Dermis microvascular lymphatic vessel endothelial cell (primary cell): ENCODE results near the gene AGPAT1. TPM values are rescaled to one million over a fixed set of nuclear protein-coding genes. Genes with fewer than 3 reads are reported as not detected.
"Not testable (repeated sequence)": the region's sequence is repeated elsewhere in the genome, so short reads cannot be mapped to it uniquely, and the experiment has no call there.

ENCODE experiments used
- DNase-seq, 2 donors: peaks; one replicate each; pipeline versions ENCODE4 v3.0.0 to v3.0.0-alpha.2; 2010; ENCODE audit warnings: low read depth in 2 of 2
- total RNA-seq: library from RNA; depleted of rRNA; stranded (reverse); fragments of >200 nt; gene quantifications from 2 replicates; pipeline ENCODE4 v1.2.1, GENCODE V29; 2014

Gene AGPAT1
- total RNA-seq, 1 donor from 2014 or later = 5.6 TPM

DNA sequence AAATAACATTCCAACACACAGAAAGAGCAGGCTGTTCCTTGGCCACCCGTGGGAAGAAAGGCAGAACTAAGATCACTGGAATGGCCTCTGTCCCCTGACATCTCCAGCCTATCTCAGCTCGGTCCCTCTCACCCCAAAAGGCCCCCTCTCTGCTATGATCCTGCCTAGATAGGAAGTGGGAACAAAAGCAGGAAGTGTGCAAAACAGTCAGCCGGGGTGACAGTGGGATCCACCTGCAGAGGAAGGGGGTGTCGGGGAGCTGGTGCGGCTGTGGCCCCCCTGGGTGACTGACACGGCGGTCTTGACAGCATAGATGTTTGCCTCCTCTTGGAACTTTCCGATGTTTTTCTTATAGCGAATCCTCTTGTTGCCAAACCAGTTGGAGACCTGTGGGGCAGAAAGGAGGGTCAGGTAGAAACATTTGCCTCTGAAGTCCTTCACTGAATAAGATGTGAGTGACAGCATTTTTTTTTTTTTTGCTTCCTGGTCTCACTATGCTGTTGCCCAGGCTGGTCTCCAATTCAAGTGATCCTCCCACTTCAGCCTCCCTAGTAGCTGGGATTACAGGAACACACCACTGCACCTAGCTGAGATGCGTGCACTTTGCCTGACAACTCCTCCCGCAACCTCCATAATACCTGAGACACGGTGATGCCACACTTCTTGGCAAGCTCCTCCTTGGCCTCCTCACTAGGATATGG, 11.3 kb upstream of the AGPAT1 start:
- DNase-seq = peak in 1 of 2 donors; percentile 61

- not testable (repeated sequence) for DNase-seq
These were observed 10.4 kb upstream of the AGPAT1 start for GRCh38 chr6:32186151-32186840.

DNA sequence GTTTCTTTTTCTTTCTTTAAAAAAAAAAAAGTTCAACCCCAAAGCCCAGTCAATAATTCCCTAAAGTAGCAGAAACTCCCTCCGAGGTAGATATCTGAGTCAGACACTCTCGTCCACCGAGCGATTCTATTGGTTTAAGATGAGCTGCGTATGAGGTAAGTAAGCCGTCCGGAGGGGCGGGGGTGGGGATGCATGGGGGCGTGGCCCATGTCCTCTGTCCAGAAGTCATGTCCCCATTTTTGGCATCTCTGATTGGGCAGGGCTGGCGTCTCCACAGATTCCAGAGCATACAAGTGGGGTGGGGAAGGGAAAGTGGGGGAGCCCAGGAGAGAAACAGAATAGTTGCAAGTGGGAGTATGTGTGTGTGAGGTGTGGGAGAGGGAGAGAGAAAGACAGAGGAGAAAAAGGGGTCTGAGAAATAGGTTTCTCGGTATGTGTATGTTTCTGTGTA, 9.8 kb upstream of the AGPAT1 start:
- peak in 1 of 2 donors; percentile 86 for DNase-seq

DNA sequence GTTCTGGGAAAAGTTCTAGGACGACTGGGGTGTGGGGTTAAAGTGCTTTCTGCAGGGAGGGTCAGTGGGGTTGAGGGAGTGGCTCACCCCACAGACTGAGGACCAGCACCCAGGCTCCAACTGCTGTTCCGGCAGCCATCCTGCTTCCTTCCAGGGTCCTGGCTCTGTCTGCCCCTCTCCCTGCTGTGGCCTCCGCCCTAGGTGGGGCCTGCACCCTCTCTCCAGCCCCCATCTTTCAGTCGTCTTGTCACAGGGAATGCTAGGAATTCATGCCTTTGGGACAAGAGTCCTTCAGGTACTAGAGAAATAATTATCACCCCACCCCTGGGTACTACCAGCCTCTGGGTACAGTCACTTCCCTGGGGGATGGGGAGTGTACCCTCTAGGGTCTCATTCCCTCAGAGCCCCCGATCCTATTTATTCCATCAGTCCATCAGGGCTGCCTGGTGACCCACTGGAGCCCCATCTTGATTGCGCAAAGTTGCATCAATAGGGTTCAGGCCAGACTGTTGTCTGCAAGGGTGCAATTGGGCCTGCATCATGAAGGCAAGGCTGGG, 8.3 kb upstream of the AGPAT1 start, which contains the start of gene AGER:
Gene AGER (minus strand): TSS at position 170 of the 557 bp plus-strand sequence. CDS start 31 bp downstream, at position 139.
- DNase-seq = no peak

DNA sequence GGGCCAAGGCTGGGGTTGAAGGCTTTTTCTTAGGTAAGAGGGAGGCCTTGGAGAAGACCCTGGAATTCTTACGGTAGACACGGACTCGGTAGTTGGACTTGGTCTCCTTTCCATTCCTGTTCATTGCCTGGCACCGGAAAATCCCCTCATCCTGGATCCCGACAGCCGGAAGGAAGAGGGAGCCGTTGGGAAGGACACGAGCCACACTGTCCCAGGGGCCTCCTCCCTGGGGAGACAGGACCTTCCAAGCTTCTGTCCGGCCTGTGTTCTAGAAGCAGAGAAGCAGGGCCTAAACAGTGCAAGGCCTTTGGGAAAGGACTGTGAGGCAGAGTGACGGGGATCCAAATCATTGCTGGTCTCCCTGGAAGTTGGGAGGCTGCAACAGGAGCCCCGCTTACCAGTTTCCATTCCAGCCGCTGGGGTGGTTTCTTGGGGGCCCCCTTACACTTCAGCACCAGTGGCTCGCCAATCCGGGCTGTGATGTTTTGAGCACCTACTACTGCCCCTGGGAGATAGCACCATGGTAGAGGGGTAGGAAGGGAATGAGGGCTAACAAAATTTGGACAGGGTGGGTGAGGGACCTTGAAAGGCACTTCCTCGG, 7.7 kb upstream of the AGPAT1 start:
- DNase-seq = no peak

GRCh38 chr6:32183030-32183429, 7.1 kb upstream of the AGPAT1 start:
- no peak for DNase-seq

DNA sequence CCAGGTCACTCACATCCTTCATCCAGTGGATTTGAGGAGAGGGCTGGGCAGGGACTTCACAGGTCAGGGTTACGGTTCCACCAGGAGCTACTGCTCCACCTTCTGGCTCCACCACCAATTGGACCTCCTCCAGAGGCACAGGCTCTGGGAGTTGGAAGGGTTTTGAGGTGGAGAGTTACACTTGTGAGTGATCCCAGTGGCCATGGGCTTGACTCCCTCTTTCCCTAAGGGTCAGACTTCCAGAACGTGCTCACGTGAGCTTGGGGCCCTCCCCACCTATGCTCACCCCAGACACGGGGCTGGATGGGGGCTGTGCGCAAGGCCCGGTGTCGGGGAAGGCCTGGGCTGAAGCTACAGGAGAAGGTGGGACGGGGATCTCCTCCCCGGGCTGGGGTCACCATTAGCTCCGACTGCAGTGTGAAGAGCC, 6.7 kb upstream of the AGPAT1 start:
- DNase-seq = no peak

- DNase-seq = no peak
These were observed 6.1 kb upstream of the AGPAT1 start for GRCh38 chr6:32181915-32182529.

DNA sequence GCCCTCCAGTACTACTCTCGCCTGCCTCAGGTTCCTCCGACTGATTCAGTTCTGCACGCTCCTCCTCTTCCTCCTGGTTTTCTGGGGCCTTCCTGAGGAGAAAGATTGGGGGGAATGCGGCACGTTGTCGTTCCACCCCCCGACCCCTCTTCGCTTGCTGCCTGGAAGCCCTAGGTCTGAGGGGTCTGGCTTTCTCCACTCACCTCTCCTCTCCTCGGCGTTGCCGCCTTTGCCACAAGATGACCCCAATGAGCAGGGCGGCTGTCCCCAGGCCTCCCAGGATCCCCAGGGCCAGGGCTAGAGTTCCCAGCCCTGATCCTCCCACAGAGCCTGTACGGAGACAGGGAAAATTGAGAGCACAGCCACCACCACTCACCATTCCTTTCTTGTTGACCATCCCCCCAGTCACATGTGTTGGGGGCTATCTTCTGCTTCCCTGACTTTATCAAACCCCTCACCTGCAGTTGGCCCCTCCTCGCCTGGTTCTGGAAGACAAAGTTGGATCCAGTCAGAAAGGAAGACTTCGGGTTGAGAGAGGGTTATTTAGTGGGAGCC, 5.3 kb upstream of the AGPAT1 start:
- DNase-seq = no peak

- no peak for DNase-seq
These were observed 4.0 kb upstream of the AGPAT1 start for GRCh38 chr6:32179766-32180405.

DNA sequence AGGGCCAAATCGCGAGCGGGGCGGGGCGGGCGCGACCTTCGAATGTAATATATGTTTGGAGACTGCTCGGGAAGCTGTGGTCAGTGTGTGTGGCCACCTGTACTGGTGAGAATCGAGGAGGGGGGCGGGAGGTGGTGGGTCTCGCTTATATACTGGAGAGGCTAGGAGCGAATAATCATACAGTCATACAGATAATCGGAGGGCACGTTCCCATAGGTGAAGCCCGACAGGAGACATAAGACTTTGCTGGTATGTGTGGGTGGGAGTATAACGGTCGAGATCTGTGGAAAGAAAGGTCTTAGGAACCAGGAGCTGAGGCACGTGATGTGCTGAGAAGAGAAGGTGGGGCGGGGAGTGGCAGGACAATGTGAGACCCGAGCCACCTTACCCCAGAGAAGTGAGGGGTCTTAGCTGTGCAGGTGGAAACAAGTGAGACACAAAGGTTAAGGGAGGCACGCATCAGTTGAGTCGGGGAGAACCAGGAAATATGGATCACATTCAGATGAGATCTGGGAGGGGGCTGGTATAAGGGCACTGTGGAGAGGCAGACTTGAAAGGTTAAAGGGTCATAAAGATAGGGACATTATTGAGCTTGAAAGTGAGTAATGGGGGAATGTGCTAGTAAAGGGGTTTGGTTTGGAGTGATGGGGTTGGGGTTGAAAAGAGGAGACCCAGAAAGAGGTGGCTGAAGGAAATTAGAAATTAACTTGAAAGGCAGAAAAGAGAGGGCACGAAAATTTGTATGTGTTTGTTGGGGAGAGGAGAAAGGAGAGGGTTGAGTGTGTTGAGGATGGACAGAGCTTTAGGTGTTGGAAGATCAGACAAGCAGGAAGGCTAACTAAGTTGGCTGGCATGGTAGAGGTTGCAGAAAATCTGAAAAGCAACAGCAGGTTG, 2.9 kb upstream of the AGPAT1 start:
- DNase-seq = peak in 1 of 2 donors; percentile 49

GRCh38 chr6:32177788-32178546, 2.1 kb upstream of the AGPAT1 start, which contains the start of gene RNF5:
RNF5 (plus strand) TSS chr6:32178405; CDS start chr6:32178512, 107 bp downstream.
- DNase-seq = peak; percentile 100

DNA sequence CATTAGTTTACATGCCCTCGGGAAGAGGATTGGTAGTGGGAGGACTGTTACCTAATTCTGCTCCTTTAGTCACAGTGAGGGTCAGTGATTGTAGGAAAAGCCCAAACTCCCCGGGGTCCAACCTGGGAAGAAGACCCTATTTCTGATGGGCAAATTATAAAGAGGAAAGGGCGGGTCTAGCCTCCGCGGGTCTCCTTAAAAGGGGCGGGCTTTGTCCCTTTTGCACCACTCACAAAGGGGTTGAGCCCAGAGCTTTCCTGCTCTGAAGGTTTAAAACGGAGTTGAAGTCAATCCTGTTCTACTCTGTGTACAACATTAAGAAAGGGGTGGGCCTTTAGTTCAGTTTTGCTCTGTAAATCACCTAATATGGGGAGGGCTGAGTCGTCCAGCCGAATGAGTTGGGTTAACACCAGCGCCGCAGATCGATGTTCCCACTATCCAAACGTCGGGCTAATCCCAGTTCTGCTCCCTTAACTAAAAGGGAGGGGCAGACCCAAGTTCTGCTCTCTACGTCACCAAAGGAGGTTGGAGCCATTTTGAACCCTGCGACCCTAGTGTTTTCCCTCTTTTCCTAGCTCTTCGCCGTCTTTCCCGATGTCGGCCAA, 1.4 kb upstream of the AGPAT1 start:
- peak in 1 of 2 donors; percentile 78 for DNase-seq

DNA sequence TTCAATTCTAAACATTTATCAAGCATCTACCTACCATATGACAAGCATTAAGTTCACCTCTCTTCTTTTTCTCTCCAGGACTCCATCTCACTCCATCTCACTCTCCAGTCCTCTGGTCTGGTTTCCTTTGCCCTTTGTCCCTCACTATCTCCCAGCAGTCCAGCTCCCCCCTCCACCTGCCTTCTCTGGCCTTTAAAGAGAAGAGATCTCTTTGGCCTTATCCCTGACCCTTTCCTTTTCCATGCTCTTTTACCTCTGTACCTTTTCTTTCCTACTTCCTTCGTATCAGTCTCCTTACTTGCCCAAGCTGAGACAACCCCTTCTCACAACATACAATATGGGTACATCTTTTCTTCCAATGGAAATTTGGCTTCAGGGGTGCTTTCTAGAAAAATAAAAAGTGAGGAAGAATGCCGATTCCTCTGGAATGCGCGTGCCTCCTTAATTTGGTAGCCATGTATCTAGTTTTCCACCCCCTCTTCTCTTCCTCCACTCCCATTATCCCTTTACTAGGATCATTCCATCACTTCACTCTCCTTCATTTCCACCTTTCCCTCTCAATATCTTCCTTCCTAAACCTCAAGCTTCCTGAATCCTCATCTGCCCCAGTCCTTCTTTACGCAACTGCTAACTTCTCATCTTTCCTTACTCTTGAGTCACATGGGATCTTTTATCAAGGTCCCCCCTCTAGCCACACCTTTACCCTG, 745 bp upstream of the AGPAT1 start:
- no peak for DNase-seq

GRCh38 chr6:32175322-32175710, 568 bp downstream of the AGPAT1 start:
- no peak for DNase-seq

DNA sequence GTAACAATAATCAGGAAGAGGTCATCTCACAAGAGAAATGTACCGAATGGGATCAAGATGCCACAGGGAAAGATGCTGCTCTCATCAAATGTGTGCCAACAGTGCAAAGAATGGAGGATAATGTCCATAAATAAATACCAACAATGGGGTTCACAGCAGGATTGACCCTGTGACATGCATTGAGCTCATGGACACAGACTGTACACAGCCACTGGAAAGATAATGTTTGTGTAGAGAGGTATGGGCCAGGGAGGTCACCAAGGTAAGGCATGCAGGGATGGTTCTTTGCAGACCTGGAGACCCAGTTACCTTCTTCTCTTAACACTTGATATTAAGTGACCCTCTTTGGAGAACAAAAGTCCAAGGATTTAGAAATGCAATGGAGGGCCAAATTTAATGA, 1.5 kb downstream of the AGPAT1 start:
- no peak for DNase-seq

DNA sequence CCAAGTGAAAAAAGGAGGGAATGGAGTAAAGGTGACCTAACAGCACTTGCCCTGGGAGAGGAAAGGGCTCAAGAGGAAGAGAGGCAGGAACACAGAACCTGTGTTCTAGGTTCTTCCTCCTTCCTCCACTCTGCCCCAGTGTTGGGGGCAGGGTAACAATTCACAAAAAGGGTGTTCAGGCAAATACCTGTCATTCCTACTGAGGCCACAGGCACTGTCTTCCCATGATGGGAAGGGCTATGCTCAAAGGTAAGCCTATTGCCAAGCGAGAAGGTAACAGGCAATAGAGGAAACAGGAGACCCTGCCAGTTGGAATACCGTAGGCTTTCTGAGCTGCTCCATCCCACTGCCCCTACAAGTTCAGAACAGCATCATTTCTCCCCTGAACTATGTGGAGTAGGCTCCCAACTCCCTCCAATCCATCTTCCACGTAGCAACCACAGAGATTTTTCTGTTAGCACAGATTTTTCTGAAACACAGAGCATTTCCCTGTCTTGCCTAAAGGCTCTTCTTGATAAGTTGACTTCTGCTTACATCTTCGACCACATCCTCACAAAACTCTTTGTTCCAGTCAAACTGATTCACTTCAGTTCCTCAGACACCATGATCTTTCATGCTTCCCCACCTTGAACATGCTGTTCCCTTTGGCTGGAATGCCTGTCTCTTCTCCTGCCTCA, 2.7 kb downstream of the AGPAT1 start:
- no peak for DNase-seq
